HG03460 (cell line): ENCODE measurements around the gene TBC1D3K.
"Not testable (repeated sequence)": the region's sequence is repeated elsewhere in the genome, so short reads cannot be mapped to it uniquely, and the experiment has no call there.

ENCODE experiments used
- ATAC-seq: cut with Tn5 transposase; IDR thresholded peaks from one replicate; pipeline ENCODE4 v1.9.1; 2021; ENCODE audit not compliant: unreplicated experiment

The TBC1D3K gene

GRCh38 chr17:37924115-37924514 is at the start of gene TBC1D3K:
TSS of gene TBC1D3K (plus strand) at chr17:37924415. CDS start at chr17:37926000, 1,585 bp downstream.
- not testable (repeated sequence) for ATAC-seq

- no peak for ATAC-seq
Observed at GRCh38 chr17:37884516-37884915, 39.7 kb upstream of the TBC1D3K start.

GRCh38 chr17:37885136-37885535 is 39.1 kb upstream of the TBC1D3K start:
- no peak for ATAC-seq

GRCh38 chr17:37888881-37889280 is 35.3 kb upstream of the TBC1D3K start:
- ATAC-seq = no peak

GRCh38 chr17:37896961-37897360 is 27.3 kb upstream of the TBC1D3K start:
- ATAC-seq = not testable (repeated sequence)
